GM12891 (cell line): ENCODE measurements around the gene NMU.

Experiments used
- PAX5 ChIP-seq: IDR thresholded peaks from 2 replicates; pipeline ENCODE4 v1.6.1; 2011; ENCODE audit warnings: low read length, moderate library complexity, mild to moderate bottlenecking; ENCODE audit not compliant: insufficient read depth, severe bottlenecking
- POLR2A ChIP-seq: IDR thresholded peaks from 2 replicates; pipeline ENCODE4 v1.6.1; 2011; ENCODE audit warnings: low read depth, low read length, control low read depth
- POLR2AphosphoS5 ChIP-seq: IDR thresholded peaks from 2 replicates; pipeline ENCODE4 v1.6.1; 2011; ENCODE audit warnings: low read depth, low read length, control low read depth
- POU2F2 ChIP-seq: IDR thresholded peaks from 2 replicates; pipeline ENCODE4 v1.6.1; 2011; ENCODE audit warnings: low read depth, mild to moderate bottlenecking, control low read depth, low read length, moderate library complexity
- SPI1 ChIP-seq: IDR thresholded peaks from 2 replicates; pipeline ENCODE4 v1.6.1; 2011; ENCODE audit warnings: low read depth, low read length, control low read depth
- TAF1 ChIP-seq: IDR thresholded peaks from 2 replicates; pipeline ENCODE4 v1.6.1; 2011; ENCODE audit warnings: low read depth, low read length, control low read depth

DNA sequence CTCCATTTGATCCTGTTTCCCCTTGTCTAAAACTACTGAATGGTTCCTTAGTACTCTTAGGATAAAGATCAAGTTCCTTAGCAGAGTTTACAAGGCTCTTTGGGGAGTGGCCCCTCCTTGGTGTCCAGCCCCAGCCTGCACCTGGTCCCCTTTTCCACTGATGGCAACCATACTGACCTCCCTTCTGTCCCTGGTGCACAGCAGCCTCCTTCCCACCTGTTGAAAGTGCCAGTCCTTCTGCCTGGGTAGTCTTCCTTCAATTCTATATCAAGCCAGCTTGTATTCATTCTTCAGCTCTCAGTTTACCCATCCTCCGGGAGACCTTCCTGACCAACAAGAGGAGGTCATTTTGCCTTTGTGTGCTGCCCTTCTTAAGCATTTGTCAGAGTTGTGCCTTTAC is 30.4 kb upstream of the NMU start:
- TF ChIP-seq POLR2AphosphoS5: no peak
- TF ChIP-seq TAF1: no peak
- TF ChIP-seq SPI1: no peak
- TF ChIP-seq POLR2A: no peak
- no peak for TF ChIP-seq POU2F2
- no peak for TF ChIP-seq PAX5
